HepG2 (cell line): Measurements from ENCODE around the gene SELPLG. TPM values are rescaled to one million over a fixed set of nuclear protein-coding genes. Genes with fewer than 3 reads are reported as not detected.

Experiments
- ATAC-seq: fragments of 200-7000 bp; cut with Tn5 transposase; 3 replicates; pipeline ENCODE4 v1.9.1; 2020; ENCODE audit warnings: mild to moderate bottlenecking, moderate library complexity
- BruUV-seq: library from RNA; stranded (reverse); fragments of 400-500 nt; replicated peaks from 2 replicates; lab custom pipeline; 2021; lab: Mats Ljungman, UMichigan
- CTCF ChIA-PET: fragments of 300-600 bp; formaldehyde crosslinking; extraction: SDS; loops from one replicate; lab custom pipeline; 2021; ENCODE audit warnings: low total read pairs, inconsistent platforms, low intra/inter-chr PET ratio; lab: Yijun Ruan, JAX
- POLR2A ChIA-PET: fragments of 350-600 bp; sonication (Branson Sonifier 250); formaldehyde crosslinking; loops from one replicate; lab custom pipeline; 2020; ENCODE audit warnings: antibody characterized with exemption, inconsistent platforms; lab: Yijun Ruan, JAX
- DNase-seq: peaks from one replicate; pipeline ENCODE4 v3.0.0-alpha.2; 2015; ENCODE audit warnings: low spot score
- FAIRE-seq: peaks from 3 replicates; lab custom pipeline; 2011; peaks lifted over from hg19 to GRCh38; lab: Jason Lieb, UNC
- H2AFZ ChIP-seq: one replicate; pipeline ENCODE4 v1.6.1; 2011; ENCODE audit warnings: low read length, inconsistent platforms
- H3K27ac ChIP-seq: fragments of 300-600 bp; 3 replicates; pipeline ENCODE4 v1.8.0; 2011; ENCODE audit warnings: mixed run types, mild to moderate bottlenecking, mixed read lengths, low read length, inconsistent platforms; ENCODE audit not compliant: insufficient read depth; ENCODE audit errors: extremely low read length
- H3K27me3 ChIP-seq, 2 experiments: fragments of 200-600 bp in 1 of 2; 2 replicates in 1 of 2; 3 replicates in 1 of 2; pipeline versions ENCODE4 v1.6.0 to v1.8.0; 2011; ENCODE audit warnings: low read length in 2 of 2, mild to moderate bottlenecking in 2 of 2, moderate library complexity in 2 of 2, inconsistent platforms in 1 of 2; ENCODE audit not compliant: insufficient read depth in 2 of 2, control insufficient read depth in 1 of 2
- H3K36me3 ChIP-seq, 2 experiments: fragments of 200-600 bp in 1 of 2; replicated peaks in 1 of 2; 2 replicates in 1 of 2; 3 replicates in 1 of 2; pipeline versions ENCODE4 v1.5.1 to v1.8.0; 2011; ENCODE audit warnings: low read length in 2 of 2, inconsistent platforms in 1 of 2; ENCODE audit not compliant: insufficient read depth in 2 of 2, control insufficient read depth in 1 of 2
- H3K4me1 ChIP-seq: 2 replicates; pipeline ENCODE4 v1.5.1; 2012; ENCODE audit warnings: low read length, inconsistent platforms; ENCODE audit not compliant: insufficient read depth
- H3K4me2 ChIP-seq: 2 replicates; pipeline ENCODE4 v1.6.0; 2011; ENCODE audit warnings: low read depth, low read length, inconsistent platforms
- H3K4me3 ChIP-seq, 3 experiments: fragments of 200-600 bp in 1 of 3; sonication (generic), shearing (Covaris generic) in 1 of 3; replicated peaks in 1 of 3; 2 replicates each; pipeline ENCODE4 v1.5.1; 2011 to 2016; ENCODE audit warnings: low read length in 3 of 3, inconsistent platforms in 2 of 3, low read depth in 2 of 3, mild to moderate bottlenecking in 2 of 3, control low read depth in 1 of 3, mixed read lengths in 1 of 3; ENCODE audit not compliant: insufficient read depth in 1 of 3
- H3K79me2 ChIP-seq: one replicate; pipeline ENCODE4 v1.6.1; 2011; ENCODE audit warnings: low read length, inconsistent platforms; ENCODE audit not compliant: insufficient read depth
- H3K9ac ChIP-seq: 2 replicates; pipeline ENCODE4 v1.6.0; 2011; ENCODE audit warnings: mild to moderate bottlenecking, low read depth, low read length, inconsistent platforms; ENCODE audit not compliant: insufficient read depth
- H3K9me3 ChIP-seq: 2 replicates; pipeline ENCODE4 v1.5.1; 2012; ENCODE audit warnings: mild to moderate bottlenecking, low read length
- H4K20me1 ChIP-seq: 2 replicates; pipeline ENCODE4 v1.6.0; 2011; ENCODE audit warnings: inconsistent platforms, mild to moderate bottlenecking, low read length, moderate library complexity; ENCODE audit not compliant: insufficient read depth
- ARHGAP35 ChIP-seq: sonication (generic); formaldehyde crosslinking; IDR thresholded peaks from 2 replicates; pipeline ENCODE4 v1.9.0; 2022; ENCODE audit warnings: mild to moderate bottlenecking, inconsistent platforms, moderate library complexity, missing genetic modification reagents, borderline replicate concordance
- CEBPB ChIP-seq: IDR thresholded peaks from 2 replicates; pipeline ENCODE4 v1.6.1; 2011; ENCODE audit warnings: low read depth, low read length, improper control_type of control experiment, borderline replicate concordance
- CEBPG ChIP-seq: IDR thresholded peaks from 2 replicates; pipeline ENCODE4 v1.6.1; 2016
- FOXO4 ChIP-seq: sonication (generic); formaldehyde crosslinking; conservative IDR thresholded peaks from 2 replicates; pipeline ENCODE4 v1.8.1; 2023; ENCODE audit warnings: missing genetic modification reagents
- GTF3A ChIP-seq: sonication (generic); formaldehyde crosslinking; conservative IDR thresholded peaks from 2 replicates; pipeline ENCODE4 v1.4.0; 2020; ENCODE audit warnings: mild to moderate bottlenecking, missing genetic modification reagents
- MIER3 ChIP-seq: IDR thresholded peaks from 2 replicates; pipeline ENCODE4 v1.6.1; 2016; ENCODE audit warnings: missing compliant biosample characterization, borderline replicate concordance
- NR2F6 ChIP-seq, 2 experiments: IDR thresholded peaks; 2 replicates each; pipeline ENCODE4 v1.6.1; 2016; ENCODE audit warnings: antibody characterized with exemption in 1 of 2, mild to moderate bottlenecking in 1 of 2
- PHF20 ChIP-seq: sonication (generic); formaldehyde crosslinking; IDR thresholded peaks from 2 replicates; pipeline ENCODE4 v1.5.0; 2020; ENCODE audit warnings: mild to moderate bottlenecking, missing genetic modification reagents
- PRDM15 ChIP-seq: sonication (generic); formaldehyde crosslinking; IDR thresholded peaks from 2 replicates; pipeline ENCODE4 v1.4.0; 2020; ENCODE audit warnings: missing genetic modification reagents
- SALL2 ChIP-seq: sonication (generic); formaldehyde crosslinking; IDR thresholded peaks from 2 replicates; pipeline ENCODE4 v1.8.1; 2023; ENCODE audit warnings: mild to moderate bottlenecking, missing genetic modification reagents, inconsistent platforms
- SP2 ChIP-seq: sonication (generic); formaldehyde crosslinking; IDR thresholded peaks from 2 replicates; pipeline ENCODE4 v1.5.1; 2020; ENCODE audit warnings: mild to moderate bottlenecking, missing genetic modification reagents
- ZMYM3 ChIP-seq: sonication (generic); formaldehyde crosslinking; IDR thresholded peaks from 2 replicates; pipeline ENCODE4 v1.5.1; 2020; ENCODE audit warnings: mild to moderate bottlenecking, missing genetic modification reagents
- ZNF121 ChIP-seq: sonication (generic); formaldehyde crosslinking; IDR thresholded peaks from 2 replicates; pipeline ENCODE4 v1.5.0; 2020; ENCODE audit warnings: mild to moderate bottlenecking, missing genetic modification reagents
- ZNF274 ChIP-seq: sonication (generic); formaldehyde crosslinking; IDR thresholded peaks from 2 replicates; pipeline ENCODE4 v1.5.1; 2020; ENCODE audit warnings: mild to moderate bottlenecking, missing genetic modification reagents
- ZNF33B ChIP-seq: sonication (generic); formaldehyde crosslinking; IDR thresholded peaks from 2 replicates; pipeline ENCODE4 v1.5.1; 2020; ENCODE audit warnings: mild to moderate bottlenecking, missing genetic modification reagents
- ZNF460 ChIP-seq: sonication (generic); formaldehyde crosslinking; IDR thresholded peaks from 2 replicates; pipeline ENCODE4 v1.5.1; 2020; ENCODE audit warnings: missing genetic modification reagents, mild to moderate bottlenecking, borderline replicate concordance
- ZNF564 ChIP-seq: sonication (generic); formaldehyde crosslinking; IDR thresholded peaks from 2 replicates; pipeline ENCODE4 v1.8.1; 2023; ENCODE audit warnings: mild to moderate bottlenecking, missing genetic modification reagents
- ZNF790 ChIP-seq: sonication (generic); formaldehyde crosslinking; IDR thresholded peaks from 2 replicates; pipeline ENCODE4 v1.8.0; 2022; ENCODE audit warnings: missing genetic modification reagents, mild to moderate bottlenecking, borderline replicate concordance
- WGBS: methylation state at CpG from one replicate; pipeline ENCODE4 v1.1.6; 2017; ENCODE audit warnings: low lambda C conversion rate; 5-methylcytosine and 5-hydroxymethylcytosine counted together
- in situ Hi-C: cut with HindIII; loops from 2 replicates; pipeline ENCODE4 v1.10.0; 2017; ENCODE audit warnings: low pct_unique_long_range_greater_than_20kb; ENCODE audit not compliant: extremely low pct_ligation_motif_present
- intact Hi-C: fragments of 100-400 bp; cut with micrococcal nuclease; formaldehyde crosslinking; loops from one replicate; pipeline ENCODE4 v1.10.0; 2022; ENCODE audit not compliant: unreplicated experiment
- polyA plus RNA-seq, 8 experiments: library from polyadenylated mRNA; depleted of rRNA in 3 of 8; stranded (reverse) in 7 of 8; unstranded in 1 of 8; fragments of >200 nt; fragmentation: Illumina TruSeq in 4 of 8; extraction: Trizol in 4 of 8; gene quantifications; 2 replicates each; pipeline versions ENCODE4 v1.2.1 to v1.2.3, GENCODE V29; 2011 to 2016; ENCODE audit warnings: low read depth in 4 of 8, missing spikeins in 1 of 8, mixed read lengths in 1 of 8; ENCODE audit not compliant: insufficient read depth in 1 of 8
- total RNA-seq, 5 experiments: library from RNA; depleted of rRNA; stranded (reverse); fragments of >200 nt; fragmentation: Illumina TruSeq; extraction: Trizol; gene quantifications; 2 replicates each; pipeline ENCODE4 v1.2.3, GENCODE V29; 2016; ENCODE audit warnings: low read depth in 1 of 5
- TF ChIP-seq, protein P1 (sequence below): sonication (generic); formaldehyde crosslinking; IDR thresholded peaks from 2 replicates; pipeline ENCODE4 v1.5.0; 2020; ENCODE audit warnings: missing genetic modification reagents
- TF ChIP-seq, protein P2 (sequence below): sonication (generic); formaldehyde crosslinking; IDR thresholded peaks from 2 replicates; pipeline ENCODE4 v1.8.0; 2022; ENCODE audit warnings: mild to moderate bottlenecking, missing genetic modification reagents, moderate library complexity

Gene SELPLG
- total and polyA plus RNA-seq, 2 of the 13 experiments (the other 11 are each of a cell fraction or from before 2014, with no cell fraction given) = 0.12 TPM; not detected in 1

DNA sequence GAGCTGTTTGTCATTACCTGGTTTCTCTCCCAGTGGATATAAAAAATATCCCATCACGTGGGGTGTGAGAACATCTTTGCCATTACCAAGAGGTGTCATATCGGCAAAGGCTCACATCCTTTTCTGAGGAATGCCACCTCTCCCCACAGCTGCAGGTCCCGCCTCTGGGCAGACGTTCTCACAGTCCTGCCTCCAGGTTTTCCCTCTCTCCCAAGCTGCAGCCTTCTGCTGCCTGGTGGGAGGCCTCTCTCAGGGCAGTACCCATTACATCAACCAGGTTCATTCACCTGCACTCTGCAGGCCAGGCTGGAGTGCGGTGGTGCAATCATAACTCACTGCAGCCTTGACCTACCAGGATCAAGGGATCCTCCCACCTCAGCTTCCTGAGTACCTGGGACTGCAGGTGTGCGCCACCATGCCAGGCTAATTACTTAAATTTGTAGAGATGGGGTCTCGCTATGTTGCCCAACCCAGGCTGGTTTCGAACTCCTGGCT lies 20.9 kb downstream of the SELPLG start:
- H4K20me1 ChIP-seq = no peaks in the 10 kb centered on the region
- peaks cover 0 to 22% of the 10 kb centered on the region in 2 experiments; a peak in 4 of 5 replicates for H3K27me3 ChIP-seq
- FAIRE-seq (no peak), ATAC-seq (peak; percentile 65), DNase-seq (no peak)
- H3K27ac ChIP-seq = no peak overlapping the region
- H3K9me3 ChIP-seq = no peaks in the 10 kb centered on the region
- H3K4me3 ChIP-seq = no peak overlapping the region
- no peak overlapping the region for H3K4me2 ChIP-seq
- no peaks in the 10 kb centered on the region for H3K36me3 ChIP-seq
- no peaks in the 10 kb centered on the region for H3K79me2 ChIP-seq
- in situ Hi-C loops = no loop called here
- no peak overlapping the region for H2AFZ ChIP-seq
- intact Hi-C loops = no loop called here
- ChIA-PET CTCF (no interaction called here), POLR2A (no interaction called here)
- no peak overlapping the region for H3K9ac ChIP-seq
- H3K4me1 ChIP-seq = peaks cover 12% of the 10 kb centered on the region
- 25% methylated on average over 8 of the region's 8 CpGs for WGBS
- BruUV-seq = no TSS peak
- TF ChIP-seq ZMYM3 (peak; percentile 21; the same call in 1 of the 2 replicates), ZNF121 (CRISPR knock-in tag) (0 out of 2 replicates have a peak, but pooled peaks have one; percentile 43), CEBPB (peak; percentile 79), GTF3A (CRISPR knock-in tag) (no peak), MIER3 (CRISPR knock-in tag) (no peak), PRDM15 (CRISPR knock-in tag) (peak; percentile 97), SP2 (CRISPR knock-in tag) (no peak), ZNF790 (no peak), ZNF460 (CRISPR knock-in tag) (peak; percentile 90), SALL2 (CRISPR knock-in tag) (0 out of 2 replicates have a peak, but pooled peaks have one; percentile 29), CEBPG (CRISPR knock-in tag) (peak; percentile 56), ZNF33B (CRISPR knock-in tag) (no peak), ZNF274 (CRISPR knock-in tag) (no peak), NR2F6 (IDR thresholded peaks at IDR 0.05) (no peak), NR2F6 (CRISPR knock-in tag; IDR thresholded peaks at IDR 0.05) (peak; percentile 45; the same call in 1 of the 2 replicates), ZNF564 (CRISPR knock-in tag) (no peak), PHF20 (no peak), ARHGAP35 (CRISPR knock-in tag) (no peak), FOXO4 (no peak)
- TF ChIP-seq, protein P1, sequence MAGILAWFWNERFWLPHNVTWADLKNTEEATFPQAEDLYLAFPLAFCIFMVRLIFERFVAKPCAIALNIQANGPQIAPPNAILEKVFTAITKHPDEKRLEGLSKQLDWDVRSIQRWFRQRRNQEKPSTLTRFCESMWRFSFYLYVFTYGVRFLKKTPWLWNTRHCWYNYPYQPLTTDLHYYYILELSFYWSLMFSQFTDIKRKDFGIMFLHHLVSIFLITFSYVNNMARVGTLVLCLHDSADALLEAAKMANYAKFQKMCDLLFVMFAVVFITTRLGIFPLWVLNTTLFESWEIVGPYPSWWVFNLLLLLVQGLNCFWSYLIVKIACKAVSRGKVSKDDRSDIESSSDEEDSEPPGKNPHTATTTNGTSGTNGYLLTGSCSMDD = no peak
- TF ChIP-seq, protein P2, sequence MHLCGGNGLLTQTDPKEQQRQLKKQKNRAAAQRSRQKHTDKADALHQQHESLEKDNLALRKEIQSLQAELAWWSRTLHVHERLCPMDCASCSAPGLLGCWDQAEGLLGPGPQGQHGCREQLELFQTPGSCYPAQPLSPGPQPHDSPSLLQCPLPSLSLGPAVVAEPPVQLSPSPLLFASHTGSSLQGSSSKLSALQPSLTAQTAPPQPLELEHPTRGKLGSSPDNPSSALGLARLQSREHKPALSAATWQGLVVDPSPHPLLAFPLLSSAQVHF (CRISPR knock-in tag) = no peak
